Activated CD4-positive, alpha-beta T cell treated with anti-CD3 and anti-CD28 coated beads for 36 hours (primary cell): ENCODE measurements around the gene RNF213. TPM values are rescaled to one million over a fixed set of nuclear protein-coding genes. Genes with fewer than 3 reads are reported as not detected.
A peak's percentile ranks its signal among the peaks of the same experiment; 100 is the strongest.
"Not testable (repeated sequence)": the region's sequence is repeated elsewhere in the genome, so short reads cannot be mapped to it uniquely, and the experiment has no call there.

Experiments
- ATAC-seq: fragments of 200-7000 bp; cut with Tn5 transposase; one replicate; pipeline ENCODE4 v1.10.0; 2021; ENCODE audit warnings: mild to moderate bottlenecking, moderate library complexity
- CTCF ChIA-PET: fragments of 350-600 bp; sonication (Branson Sonifier 250); formaldehyde crosslinking; loops from one replicate; lab custom pipeline; 2021; ENCODE audit warnings: antibody characterized with exemption; lab: Charles Lee
- POLR2A ChIA-PET: fragments of 350-600 bp; sonication (Branson Sonifier 250); formaldehyde crosslinking; loops from one replicate; lab custom pipeline; 2021; ENCODE audit warnings: antibody characterized with exemption, inconsistent platforms; lab: Charles Lee
- DNase-seq: peaks from one replicate; pipeline ENCODE4 v3.0.0-alpha.2; 2020
- H3K27ac Mint-ChIP-seq: one replicate; pipeline ENCODE4 v1.8.0; 2021; ENCODE audit warnings: mixed read lengths
- H3K27me3 Mint-ChIP-seq: one replicate; pipeline ENCODE4 v1.8.0; 2021; ENCODE audit warnings: mixed read lengths
- H3K36me3 Mint-ChIP-seq: one replicate; pipeline ENCODE4 v1.8.0; 2021; ENCODE audit warnings: low read depth, mixed read lengths
- H3K4me1 Mint-ChIP-seq: one replicate; pipeline ENCODE4 v1.8.0; 2021; ENCODE audit warnings: mixed read lengths
- H3K4me3 Mint-ChIP-seq: one replicate; pipeline ENCODE4 v1.8.0; 2021; ENCODE audit warnings: mild to moderate bottlenecking, moderate library complexity, mixed read lengths
- H3K9me3 Mint-ChIP-seq: one replicate; pipeline ENCODE4 v1.8.0; 2021; ENCODE audit warnings: low read depth, mixed read lengths
- intact Hi-C, 2 experiments: fragments of 100-400 bp; cut with DNase I in 1 of 2; cut with micrococcal nuclease in 1 of 2; formaldehyde crosslinking; loops; one replicate each; pipeline versions ENCODE4 v1.14.2 to v1.15.1; 2022 to 2024; cut with DNase I, micrococcal nuclease
- total RNA-seq, 2 experiments: library from RNA; stranded (reverse); gene quantifications; one replicate each; pipeline ENCODE4 v1.2.3, GENCODE V29; 2021

Gene RNF213
- total RNA-seq, 2 experiments from 2014 or later: 334 to 366 TPM

DNA sequence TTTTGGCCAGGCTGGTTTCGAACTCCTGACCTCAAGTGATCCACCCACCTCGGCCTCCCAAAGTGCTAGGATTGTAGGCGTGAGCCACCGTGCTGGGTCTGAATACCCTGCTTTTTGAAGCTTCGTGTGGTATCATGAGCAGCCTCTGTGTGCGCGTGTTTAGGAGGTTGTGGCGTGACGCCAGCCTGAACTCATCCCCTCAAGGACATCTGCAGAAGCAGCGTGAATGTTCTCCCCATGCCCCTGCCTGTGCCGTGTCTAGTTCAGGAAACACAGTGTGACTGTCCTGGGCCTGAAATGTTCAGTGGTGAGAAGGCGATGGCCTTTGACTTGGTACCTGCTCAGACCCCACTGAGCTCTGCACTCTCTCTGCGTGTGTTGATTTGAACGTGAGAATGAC is 35.6 kb downstream of the RNF213 start:
- Mint-ChIP-seq H3K4me3 (no peak overlapping the region), H3K27ac (no peak overlapping the region), H3K27me3 (no peaks in the 10 kb centered on the region), H3K4me1 (peaks cover 13% of the 10 kb centered on the region), H3K9me3 (no peaks in the 10 kb centered on the region), H3K36me3 (peaks cover 82% of the 10 kb centered on the region)
- ChIA-PET CTCF (interaction anchor here (2.1 kb wide), 1 partner anchor 214 kb away, joined by 6 read pairs; no protein-coding TSS in a partner anchor), POLR2A (no interaction called here)
- ATAC-seq (no peak), DNase-seq (no peak)
- intact Hi-C loops: no loop called here

GRCh38 chr17:80297996-80298560 is 37.4 kb downstream of the RNF213 start:
- Mint-ChIP-seq H3K36me3 (peaks cover 84% of the 10 kb centered on the region), H3K4me1 (peaks cover 14% of the 10 kb centered on the region), H3K27me3 (no peaks in the 10 kb centered on the region), H3K9me3 (peaks cover 3% of the 10 kb centered on the region), H3K4me3 (no peak overlapping the region), H3K27ac (no peak overlapping the region)
- intact Hi-C loops: no loop called here
- ATAC-seq (no peak), DNase-seq (no peak)
- CTCF ChIA-PET: interaction anchor here (1.9 kb wide), 1 partner anchor 10 kb away, joined by 5 read pairs; no protein-coding TSS in a partner anchor
- POLR2A ChIA-PET: no interaction called here

- H3K9me3 Mint-ChIP-seq, ATAC-seq, CTCF ChIA-PET, POLR2A ChIA-PET, H3K27me3 Mint-ChIP-seq, intact Hi-C loops, H3K4me1 Mint-ChIP-seq, H3K4me3 Mint-ChIP-seq, DNase-seq: not testable (repeated sequence)
- peaks cover 87% of the 10 kb centered on the region for H3K36me3 Mint-ChIP-seq
- H3K27ac Mint-ChIP-seq: peak overlapping the region; percentile 59
Measured at GRCh38 chr17:80299350-80300100, 38.9 kb downstream of the RNF213 start.

DNA sequence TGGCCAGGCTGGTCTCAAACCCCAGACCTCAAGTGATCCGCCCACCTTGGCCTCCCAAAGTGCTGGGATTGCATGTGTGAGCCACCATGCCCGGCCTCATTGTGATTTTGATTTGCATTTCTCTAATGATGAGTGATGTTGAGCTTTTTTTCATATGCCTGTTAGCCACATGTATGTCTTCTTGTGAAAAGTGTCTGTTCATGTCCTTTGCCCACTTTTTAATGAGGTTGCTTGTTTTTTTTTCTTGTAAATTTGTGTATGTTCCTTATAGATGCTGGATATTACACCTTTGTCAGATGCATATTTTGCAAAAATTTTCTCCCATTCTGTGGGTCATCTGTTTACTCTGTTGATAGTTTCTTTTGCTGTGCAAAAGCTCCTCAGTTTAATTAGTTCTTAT is 40.1 kb downstream of the RNF213 start:
- DNase-seq: peak; percentile 6
- H3K4me1 Mint-ChIP-seq, H3K9me3 Mint-ChIP-seq, H3K4me3 Mint-ChIP-seq, H3K27me3 Mint-ChIP-seq, CTCF ChIA-PET, ATAC-seq, intact Hi-C loops: not testable (repeated sequence)
- Mint-ChIP-seq H3K36me3 (peaks cover 84% of the 10 kb centered on the region), H3K27ac (peak overlapping the region; percentile 60)
- POLR2A ChIA-PET: interaction anchor here (0.8 kb wide), 1 partner anchor 87 kb away, joined by 3 read pairs; no protein-coding TSS in a partner anchor

DNA sequence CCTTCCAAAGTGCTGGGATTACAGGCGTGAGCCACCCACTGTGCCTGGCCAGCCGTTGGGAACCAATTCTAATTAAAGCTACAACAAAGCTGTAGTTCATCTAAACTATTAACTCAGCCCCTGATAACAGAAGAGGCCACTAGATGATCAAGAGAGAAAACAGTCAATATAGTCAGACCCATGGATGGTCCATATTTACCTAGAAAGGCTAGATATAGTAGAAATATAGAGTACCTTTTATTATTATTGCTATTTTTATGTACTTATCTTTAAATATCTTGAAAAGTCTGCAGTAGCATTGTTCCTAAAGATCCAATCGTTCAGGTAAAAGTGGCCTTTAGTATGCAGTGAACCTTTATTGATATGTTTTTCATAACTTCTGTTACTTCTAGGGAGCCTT is 43.2 kb downstream of the RNF213 start:
- Mint-ChIP-seq H3K4me3 (no peak overlapping the region), H3K27ac (no peak overlapping the region), H3K36me3 (peaks cover 83% of the 10 kb centered on the region), H3K27me3 (no peaks in the 10 kb centered on the region), H3K9me3 (peaks cover 5% of the 10 kb centered on the region), H3K4me1 (peaks cover 18% of the 10 kb centered on the region)
- no peak for ATAC-seq
- intact Hi-C loops: no loop called here
- POLR2A ChIA-PET: no interaction called here
- CTCF ChIA-PET: no interaction called here
- no peak for DNase-seq

DNA sequence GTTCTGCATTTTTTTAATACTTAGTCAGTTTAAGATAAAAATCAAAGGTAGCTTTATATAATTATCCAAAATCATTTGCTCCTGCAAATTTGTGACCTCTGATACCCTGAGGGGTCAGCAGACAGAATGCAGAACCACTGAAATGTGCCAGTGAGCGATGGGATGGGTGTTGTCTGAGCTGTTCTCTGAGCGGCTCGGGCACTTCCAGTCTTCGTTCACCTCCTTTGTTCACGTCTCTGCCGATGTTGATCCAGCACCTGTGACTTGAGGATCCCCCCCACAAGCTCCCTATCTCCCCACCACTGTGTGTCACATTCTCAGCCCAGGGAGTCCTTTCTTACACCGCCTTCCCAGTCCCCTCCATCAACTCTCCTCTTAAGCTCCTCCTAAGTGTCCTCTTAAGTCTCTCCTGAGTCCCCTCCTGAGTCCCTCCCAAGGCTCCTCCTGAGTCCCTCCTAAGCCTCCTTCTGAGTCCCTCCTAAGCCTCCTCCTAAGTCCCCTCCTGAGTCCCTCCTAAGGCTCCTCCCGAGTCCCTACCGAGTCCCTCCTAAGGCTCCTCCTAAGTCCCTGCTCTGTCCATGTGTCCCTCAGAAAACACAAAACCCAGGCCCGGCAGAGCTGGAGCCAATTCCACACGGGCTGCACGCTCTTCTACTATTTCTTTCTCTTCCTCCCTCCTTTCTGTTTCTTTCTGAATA is 47.5 kb downstream of the RNF213 start:
- no peak overlapping the region for H3K4me3 Mint-ChIP-seq
- no peaks in the 10 kb centered on the region for H3K27me3 Mint-ChIP-seq
- intact Hi-C loops: no loop called here
- no peak for DNase-seq
- ChIA-PET POLR2A (no interaction called here), CTCF (interaction anchor here (0.6 to 1.8 kb wide), 4 partner anchors 11 to 747 kb away, joined by 3 to 5 read pairs (median 3); no protein-coding TSS in a partner anchor)
- H3K27ac Mint-ChIP-seq: peak overlapping the region; percentile 84
- peaks cover 12% of the 10 kb centered on the region for H3K4me1 Mint-ChIP-seq
- peaks cover 2% of the 10 kb centered on the region for H3K9me3 Mint-ChIP-seq
- no peak for ATAC-seq
- H3K36me3 Mint-ChIP-seq: peaks cover 79% of the 10 kb centered on the region

- Mint-ChIP-seq H3K36me3 (peaks cover 77% of the 10 kb centered on the region), H3K27me3 (no peaks in the 10 kb centered on the region), H3K9me3 (no peaks in the 10 kb centered on the region), H3K4me1 (peaks cover 12% of the 10 kb centered on the region), H3K27ac (peak overlapping the region; percentile 84), H3K4me3 (no peak overlapping the region)
- intact Hi-C loops: no loop called here
- DNase-seq (no peak), ATAC-seq (peak; percentile 65)
- ChIA-PET CTCF (interaction anchor here (1.0 to 1.8 kb wide), 2 partner anchors 12 to 300 kb away, joined by 3 to 5 read pairs; no protein-coding TSS in a partner anchor), POLR2A (interaction anchor here (0.5 kb wide), 1 partner anchor 8 kb away, joined by 3 read pairs; no protein-coding TSS in a partner anchor)
Measured at GRCh38 chr17:80308692-80309517, 48.3 kb downstream of the RNF213 start.

DNA sequence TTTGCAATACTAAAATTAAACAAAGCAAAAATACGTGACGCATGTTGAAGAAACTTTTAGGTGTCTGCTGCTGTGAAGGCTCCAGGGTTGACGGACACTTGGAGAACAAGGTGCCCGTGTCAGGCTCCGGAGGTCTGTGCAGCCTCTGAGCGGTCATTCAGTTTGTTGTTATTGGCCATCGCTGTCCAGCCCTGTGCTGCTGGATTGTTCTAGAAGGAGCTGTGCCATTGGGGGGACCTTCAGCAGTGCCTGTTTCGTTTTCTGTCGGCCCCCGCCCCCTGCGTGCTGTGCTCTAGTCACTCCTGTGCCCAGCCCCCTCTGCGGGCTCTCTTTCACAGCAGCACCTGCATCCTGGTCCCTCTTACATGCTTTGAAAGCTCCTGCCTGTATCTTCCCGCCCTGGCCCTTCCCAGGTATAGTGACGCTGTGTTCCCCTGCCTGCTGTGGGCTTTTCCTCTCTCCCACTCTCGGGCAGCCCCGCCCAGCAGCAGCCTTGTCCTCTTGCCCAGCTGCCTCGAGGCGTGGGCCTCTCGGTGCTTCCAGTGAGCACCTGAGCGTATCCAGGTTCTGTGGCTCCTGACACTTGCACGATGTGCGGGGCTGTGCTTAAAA is 50.7 kb downstream of the RNF213 start:
- no peak for ATAC-seq
- no peak overlapping the region for H3K27ac Mint-ChIP-seq
- no peaks in the 10 kb centered on the region for H3K27me3 Mint-ChIP-seq
- ChIA-PET CTCF (interaction anchor here (0.7 kb wide), 1 partner anchor 122 kb away, joined by 3 read pairs; no protein-coding TSS in a partner anchor), POLR2A (interaction anchor here (0.6 to 0.7 kb wide), 2 partner anchors 26 to 65 kb away, joined by 3 read pairs; no protein-coding TSS in a partner anchor)
- intact Hi-C loops: no loop called here
- H3K4me3 Mint-ChIP-seq: no peak overlapping the region
- H3K9me3 Mint-ChIP-seq: no peaks in the 10 kb centered on the region
- peaks cover 66% of the 10 kb centered on the region for H3K36me3 Mint-ChIP-seq
- H3K4me1 Mint-ChIP-seq: peaks cover 12% of the 10 kb centered on the region
- no peak for DNase-seq

DNA sequence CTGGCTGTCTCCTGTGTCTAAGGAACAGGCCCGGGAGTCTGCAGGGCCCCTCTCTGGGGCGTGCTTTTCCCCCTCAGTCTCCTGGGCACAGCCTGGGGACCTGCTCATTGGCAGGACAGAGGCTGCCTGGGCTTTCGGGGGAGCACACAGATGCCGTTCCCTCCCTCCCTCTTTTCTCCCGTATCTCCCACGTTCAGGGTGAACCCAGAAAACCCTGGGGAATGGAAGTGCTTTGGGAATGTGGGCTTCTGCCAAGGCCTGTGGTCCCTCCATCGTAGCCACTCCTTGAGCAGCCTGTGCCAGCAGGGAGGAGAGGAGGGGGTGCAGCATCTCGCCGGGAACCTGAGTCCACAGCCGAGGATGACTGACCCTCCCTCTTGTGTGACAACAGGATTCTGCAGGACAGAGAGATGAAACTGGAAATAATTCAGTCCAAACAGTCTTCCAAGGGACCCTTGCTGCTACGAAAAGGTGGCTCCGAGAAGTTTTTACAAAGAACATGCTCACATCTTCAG is 52.0 kb downstream of the RNF213 start:
- CTCF ChIA-PET: no interaction called here
- no peak for ATAC-seq
- Mint-ChIP-seq H3K4me3 (no peak overlapping the region), H3K9me3 (no peaks in the 10 kb centered on the region), H3K27ac (no peak overlapping the region), H3K27me3 (no peaks in the 10 kb centered on the region), H3K4me1 (peaks cover 10% of the 10 kb centered on the region), H3K36me3 (peaks cover 71% of the 10 kb centered on the region)
- intact Hi-C loops: no loop called here
- POLR2A ChIA-PET: no interaction called here
- DNase-seq: no peak

DNA sequence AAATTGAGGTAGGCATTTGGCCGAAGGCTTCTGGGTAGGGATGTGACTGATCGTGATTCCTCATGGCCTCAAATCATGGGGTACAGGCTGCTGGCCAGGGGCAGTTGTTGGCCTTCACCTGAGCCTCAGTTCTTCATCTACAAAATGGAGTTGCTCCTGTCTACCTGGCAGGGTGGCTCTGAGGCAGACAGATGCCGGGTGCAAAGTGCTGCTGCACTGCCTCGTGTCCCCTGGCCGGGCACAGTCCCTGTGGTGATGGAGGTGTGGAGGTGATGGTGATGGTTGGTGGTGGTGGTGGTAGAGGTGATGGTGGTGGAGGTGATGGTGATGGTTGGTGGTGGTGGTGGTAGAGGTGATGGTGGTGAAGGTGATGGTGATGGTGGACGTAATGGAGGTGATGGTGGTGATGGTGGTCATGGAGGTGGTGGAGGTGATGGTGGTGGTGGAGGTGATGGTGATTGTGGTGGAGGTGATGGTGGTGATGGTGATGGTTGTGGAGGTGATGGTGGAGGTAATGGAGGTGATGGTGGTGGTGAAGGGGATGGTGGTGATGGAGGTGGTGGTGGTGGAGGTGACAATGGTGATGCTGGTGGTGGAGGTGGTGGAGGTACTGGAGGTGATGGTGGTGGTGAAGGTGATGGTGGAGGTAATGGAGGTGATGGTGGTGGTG is 52.6 kb downstream of the RNF213 start:
- Mint-ChIP-seq H3K27ac (peak overlapping the region; percentile 51), H3K36me3 (peaks cover 71% of the 10 kb centered on the region), H3K4me1 (peaks cover 6% of the 10 kb centered on the region), H3K27me3 (no peaks in the 10 kb centered on the region), H3K9me3 (no peaks in the 10 kb centered on the region), H3K4me3 (peak overlapping the region; percentile 17)
- DNase-seq (no peak), ATAC-seq (no peak)
- CTCF ChIA-PET: no interaction called here
- intact Hi-C loops: no loop called here
- POLR2A ChIA-PET: no interaction called here
